H1 (cell line): ENCODE measurements around the gene SMIM13. TPM values are rescaled to one million over a fixed set of nuclear protein-coding genes. Genes with fewer than 3 reads are reported as not detected.

ENCODE experiments used
- CTCF ChIA-PET: fragments of 300-600 bp; sonication (Branson Sonifier 250); formaldehyde crosslinking; loops from one replicate; lab custom pipeline; 2021; ENCODE audit not compliant: partially characterized antibody; lab: Charles Lee
- POLR2A ChIA-PET: fragments of 300-600 bp; sonication (Branson Sonifier 250); formaldehyde crosslinking; loops from one replicate; lab custom pipeline; 2021; ENCODE audit warnings: inconsistent platforms; ENCODE audit not compliant: partially characterized antibody; lab: Charles Lee
- DNase-seq, 2 experiments: peaks; one replicate each; pipeline versions ENCODE4 v3.0.0 to v3.0.0-alpha.2; 2010 to 2022; ENCODE audit warnings: low spot score in 2 of 2, low read depth in 1 of 2, mixed read lengths in 1 of 2
- FAIRE-seq: peaks from 2 replicates; lab custom pipeline; 2011; peaks lifted over from hg19 to GRCh38; lab: Jason Lieb, UNC
- H2AFZ ChIP-seq: 2 replicates; pipeline ENCODE4 v1.8.1; 2012; ENCODE audit warnings: low read length, inconsistent platforms
- H2AK5ac ChIP-seq: 2 replicates; pipeline ENCODE4 v1.6.1; 2013; ENCODE audit warnings: low read depth, low read length
- H2BK120ac ChIP-seq: replicated peaks from 2 replicates; pipeline ENCODE3; 2013; ENCODE audit warnings: low read depth, low read length, inconsistent platforms
- H2BK12ac ChIP-seq: 2 replicates; pipeline ENCODE4 v1.6.1; 2013; ENCODE audit warnings: low read depth, low read length
- H2BK15ac ChIP-seq: 2 replicates; pipeline ENCODE4 v1.6.1; 2013; ENCODE audit warnings: low read length
- H2BK20ac ChIP-seq: 2 replicates; pipeline ENCODE4 v1.6.1; 2013; ENCODE audit warnings: low read length
- H2BK5ac ChIP-seq: 2 replicates; pipeline ENCODE4 v1.6.1; 2013; ENCODE audit warnings: low read depth, low read length
- H3K14ac ChIP-seq: 2 replicates; pipeline ENCODE4 v1.6.1; 2013; ENCODE audit warnings: inconsistent platforms; ENCODE audit not compliant: insufficient read length
- H3K18ac ChIP-seq: 2 replicates; pipeline ENCODE4 v1.6.1; 2013; ENCODE audit warnings: low read length; ENCODE audit errors: extremely low read depth
- H3K23ac ChIP-seq: 2 replicates; pipeline ENCODE4 v1.6.1; 2013; ENCODE audit warnings: inconsistent platforms; ENCODE audit not compliant: insufficient read length
- H3K23me2 ChIP-seq: 2 replicates; pipeline ENCODE4 v1.6.1; 2013; ENCODE audit warnings: low read depth, low read length
- H3K27ac ChIP-seq: 2 replicates; pipeline ENCODE4 v1.6.1; 2011; ENCODE audit warnings: low read depth, low read length, inconsistent platforms
- H3K27me3 ChIP-seq, 4 experiments: replicated peaks in 1 of 4; 1 replicate in 1 of 4; 2 replicates in 3 of 4; pipeline versions ENCODE4 v1.6.1 to v1.8.1; 2011 to 2013; ENCODE audit warnings: low read length in 3 of 4, mild to moderate bottlenecking in 3 of 4, inconsistent platforms in 2 of 4, mixed read lengths in 2 of 4, moderate library complexity in 1 of 4; ENCODE audit not compliant: control insufficient read depth in 3 of 4, insufficient read depth in 3 of 4; ENCODE audit errors: extremely low read depth in 1 of 4
- H3K36me3 ChIP-seq, 4 experiments: 2 replicates each; pipeline versions ENCODE4 v1.6.1 to v1.8.1; 2011 to 2013; ENCODE audit warnings: mild to moderate bottlenecking in 4 of 4, low read length in 3 of 4, moderate library complexity in 2 of 4, control low read depth in 1 of 4, inconsistent platforms in 1 of 4; ENCODE audit not compliant: insufficient read depth in 4 of 4, control insufficient read depth in 2 of 4
- H3K4ac ChIP-seq: replicated peaks from 2 replicates; pipeline ENCODE3; 2013; ENCODE audit warnings: low read length, low read depth, mixed read lengths, inconsistent platforms; ENCODE audit not compliant: insufficient read length
- H3K4me1 ChIP-seq, 4 experiments: replicated peaks in 1 of 4; 1 replicate in 1 of 4; 2 replicates in 3 of 4; pipeline versions ENCODE4 v1.6.1 to v1.8.1; 2011 to 2013; ENCODE audit warnings: low read length in 3 of 4, inconsistent platforms in 2 of 4, mixed read lengths in 1 of 4; ENCODE audit not compliant: insufficient read depth in 4 of 4, control insufficient read depth in 3 of 4
- H3K4me2 ChIP-seq, 2 experiments: 2 replicates each; pipeline versions ENCODE4 v1.6.1 to v1.8.1; 2011 to 2013; ENCODE audit warnings: low read depth in 2 of 2, low read length in 2 of 2, control low read depth in 1 of 2, inconsistent platforms in 1 of 2, mild to moderate bottlenecking in 1 of 2; ENCODE audit not compliant: insufficient read depth in 1 of 2
- H3K4me3 ChIP-seq, 4 experiments: fragments of 200-600, 300-600 bp in 1 of 4; sonication (generic), shearing (Covaris generic), sonication (Bioruptor Twin) in 1 of 4; 2 replicates each; pipeline versions ENCODE4 v1.5.1 to v1.8.1; 2011 to 2016; ENCODE audit warnings: low read length in 4 of 4, low read depth in 3 of 4, control low read depth in 2 of 4, inconsistent platforms in 2 of 4, mild to moderate bottlenecking in 2 of 4, mixed read lengths in 1 of 4, moderate library complexity in 1 of 4; ENCODE audit not compliant: insufficient read depth in 2 of 4; ENCODE audit errors: extremely low read depth in 1 of 4
- H3K56ac ChIP-seq: replicated peaks from 2 replicates; pipeline ENCODE3; 2013; ENCODE audit warnings: low read depth, mild to moderate bottlenecking, mixed read lengths, low read length, inconsistent platforms; ENCODE audit not compliant: insufficient read length
- H3K79me1 ChIP-seq: 2 replicates; pipeline ENCODE4 v1.6.1; 2013; ENCODE audit warnings: low read depth, low read length, control low read depth
- H3K79me2 ChIP-seq, 2 experiments: 2 replicates each; pipeline versions ENCODE4 v1.6.1 to v1.8.1; 2012 to 2013; ENCODE audit warnings: low read length in 2 of 2, mild to moderate bottlenecking in 2 of 2, inconsistent platforms in 1 of 2; ENCODE audit not compliant: insufficient read depth in 2 of 2, control insufficient read depth in 1 of 2
- H3K9ac ChIP-seq, 4 experiments: replicated peaks in 1 of 4; 1 replicate in 1 of 4; 2 replicates in 3 of 4; pipeline versions ENCODE4 v1.6.1 to v1.8.1; 2011 to 2013; ENCODE audit warnings: low read depth in 3 of 4, low read length in 3 of 4, control low read depth in 2 of 4, mild to moderate bottlenecking in 2 of 4, moderate library complexity in 2 of 4, inconsistent platforms in 1 of 4; ENCODE audit errors: extremely low read depth in 1 of 4
- H3K9me3 ChIP-seq, 2 experiments: 2 replicates each; pipeline versions ENCODE4 v1.6.1 to v1.8.1; 2012 to 2013; ENCODE audit warnings: mild to moderate bottlenecking in 2 of 2, moderate library complexity in 2 of 2, control low read depth in 1 of 2, inconsistent platforms in 1 of 2, low read depth in 1 of 2, low read length in 1 of 2, mixed read lengths in 1 of 2; ENCODE audit not compliant: insufficient read depth in 2 of 2
- H4K20me1 ChIP-seq, 2 experiments: replicated peaks in 1 of 2; 2 replicates each; pipeline versions ENCODE3 to v1.8.1; 2011 to 2013; ENCODE audit warnings: inconsistent platforms in 2 of 2, low read length in 2 of 2, mild to moderate bottlenecking in 1 of 2; ENCODE audit not compliant: insufficient read depth in 2 of 2, control insufficient read depth in 1 of 2
- H4K5ac ChIP-seq: 2 replicates; pipeline ENCODE4 v1.6.1; 2013; ENCODE audit warnings: low read length, low read depth, mixed read lengths, inconsistent platforms; ENCODE audit not compliant: insufficient read length
- H4K8ac ChIP-seq: 2 replicates; pipeline ENCODE4 v1.8.0; 2013; ENCODE audit warnings: mild to moderate bottlenecking, moderate library complexity, low read length, inconsistent platforms; ENCODE audit not compliant: insufficient read depth; ENCODE audit errors: extremely low read depth
- H4K91ac ChIP-seq: replicated peaks from 2 replicates; pipeline ENCODE3; 2013; ENCODE audit warnings: low read length, mixed read lengths, inconsistent platforms; ENCODE audit not compliant: insufficient read length
- BCL11A ChIP-seq, 2 experiments: IDR thresholded peaks; one replicate each; pipeline ENCODE4 v1.6.1; 2011; ENCODE audit warnings: low read depth in 2 of 2, low read length in 2 of 2, mild to moderate bottlenecking in 2 of 2
- EP300 ChIP-seq, 2 experiments: IDR thresholded peaks; 1 replicate in 1 of 2; 2 replicates in 1 of 2; pipeline ENCODE4 v1.6.1; 2011 to 2012; ENCODE audit warnings: low read depth in 2 of 2, low read length in 2 of 2, mild to moderate bottlenecking in 2 of 2, borderline replicate concordance in 1 of 2, inconsistent platforms in 1 of 2, moderate library complexity in 1 of 2
- GABPA ChIP-seq: IDR thresholded peaks from 2 replicates; pipeline ENCODE4 v1.6.1; 2011; ENCODE audit warnings: mild to moderate bottlenecking, low read length, moderate library complexity, borderline replicate concordance; ENCODE audit not compliant: insufficient read depth
- JUN ChIP-seq: IDR thresholded peaks from 2 replicates; pipeline ENCODE4 v1.6.1; 2011; ENCODE audit warnings: low read depth, mild to moderate bottlenecking, improper control_type of control experiment, low read length
- KDM4A ChIP-seq: IDR thresholded peaks from one replicate; pipeline ENCODE4 v1.7.1; 2012; ENCODE audit warnings: low read depth, mild to moderate bottlenecking, moderate library complexity, low read length, inconsistent platforms; ENCODE audit not compliant: severe bottlenecking
- NRF1 ChIP-seq: IDR thresholded peaks from 2 replicates; pipeline ENCODE4 v1.6.1; 2011; ENCODE audit warnings: mild to moderate bottlenecking, low read depth, low read length, improper control_type of control experiment
- TAF1 ChIP-seq: IDR thresholded peaks from 2 replicates; pipeline ENCODE4 v1.6.1; 2011; ENCODE audit warnings: mild to moderate bottlenecking, low read depth, low read length
- ZNF274 ChIP-seq: IDR thresholded peaks from 2 replicates; pipeline ENCODE4 v1.7.0; 2012; ENCODE audit warnings: low read length, borderline replicate concordance; ENCODE audit errors: extremely low read depth
- WGBS, 2 experiments: shearing (Covaris generic) in 1 of 2; methylation state at CpG; one replicate each; pipeline versions ENCODE4 v1.1.6 to v1.1.7; 2013 to 2015; ENCODE audit warnings: low lambda C conversion rate in 2 of 2, mixed read lengths in 2 of 2, inconsistent platforms in 1 of 2, low coverage in 1 of 2, missing lambda C conversion rate in 1 of 2; ENCODE audit not compliant: insufficient replicate concordance in 2 of 2, insufficient coverage in 1 of 2, insufficient read length in 1 of 2; ENCODE audit errors: extremely low coverage in 1 of 2, missing lambda C conversion rate in 1 of 2; 5-methylcytosine and 5-hydroxymethylcytosine counted together
- polyA plus RNA-seq, 7 experiments: library from polyadenylated mRNA; depleted of rRNA in 3 of 7; stranded (reverse) in 5 of 7; unstranded in 2 of 7; fragments of >200 nt in 5 of 7; fragments of 200-250 nt in 2 of 7; gene quantifications; 1 replicate in 5 of 7; 2 replicates in 1 of 7; 4 replicates in 1 of 7; pipeline versions ENCODE4 v1.2.1 to v1.2.3, GENCODE V29; 2011 to 2013; ENCODE audit warnings: missing spikeins in 2 of 7, mixed read lengths in 2 of 7
- total RNA-seq: library from RNA; stranded (reverse); fragmentation: NEBNext Ultra II Directional; extraction: Animal tissue kit (Norgen Biotek cat#: 25700); gene quantifications from 2 replicates; pipeline ENCODE4 v1.2.1, GENCODE V29; 2021

SMIM13 gene
- total and polyA plus RNA-seq, 2 of the 8 experiments (the other 6 are each of a cell fraction or from before 2014, with no cell fraction given) = 1.7 to 10.6 TPM

GRCh38 chr6:11113038-11113437 is 19.4 kb downstream of the SMIM13 start:
- peaks cover 0 to 8% (median 2%) of the 10 kb centered on the region in 4 experiments; a peak in 5 of 7 replicates for H3K4me1 ChIP-seq
- H3K9ac ChIP-seq = no peak overlapping the region
- no peaks in the 10 kb centered on the region for H3K23me2 ChIP-seq
- no peak for DNase-seq
- H2BK15ac ChIP-seq = no peak overlapping the region
- H3K4ac ChIP-seq = no peak overlapping the region
- H2AK5ac ChIP-seq = no peak overlapping the region
- no peak overlapping the region for H2BK5ac ChIP-seq
- H4K20me1 ChIP-seq = no peaks in the 10 kb centered on the region
- ChIA-PET POLR2A (no interaction called here), CTCF (interaction anchor here (1.5 to 2.3 kb wide), 4 partner anchors 16 to 383 kb away, joined by 4 to 5 read pairs (median 5); partner anchors contain the start of gene SMIM13)
- H3K9me3 ChIP-seq = no peaks in the 10 kb centered on the region
- no peak overlapping the region for H3K18ac ChIP-seq
- H4K8ac ChIP-seq = no peak overlapping the region
- H3K4me3 ChIP-seq = no peak overlapping the region
- H2AFZ ChIP-seq = no peak overlapping the region
- H4K5ac ChIP-seq = no peak overlapping the region
- no peaks in the 10 kb centered on the region for H3K27me3 ChIP-seq
- peaks cover 3% of the 10 kb centered on the region; the same call in 1 of the 2 replicates for H3K79me1 ChIP-seq
- H3K14ac ChIP-seq = no peak overlapping the region
- no peaks in the 10 kb centered on the region for H3K36me3 ChIP-seq
- H3K56ac ChIP-seq = no peak overlapping the region
- no peak overlapping the region for H3K4me2 ChIP-seq
- no peak overlapping the region for H2BK120ac ChIP-seq
- no peak for FAIRE-seq
- H3K23ac ChIP-seq = no peak overlapping the region
- WGBS, 2 experiments = 90% methylated on average over 4 of the region's 4 CpGs; no CpG with 5 or more reads in 1 of the 2 experiments
- H2BK12ac ChIP-seq = no peak overlapping the region
- H2BK20ac ChIP-seq = no peak overlapping the region
- no peak overlapping the region for H4K91ac ChIP-seq
- no peak overlapping the region for H3K27ac ChIP-seq
- peaks cover 7 to 66% of the 10 kb centered on the region in 2 experiments; a peak in 3 of 4 replicates for H3K79me2 ChIP-seq
- no peak for TF ChIP-seq GABPA
- no peak for TF ChIP-seq JUN
- no peak for TF ChIP-seq BCL11A (IDR thresholded peaks at IDR 0.05; ENCODE audit: low read depth in 2 of 2, low read length in 2 of 2)
- TF ChIP-seq KDM4A = no peak
- TF ChIP-seq NRF1 = no peak
- TF ChIP-seq EP300 (IDR thresholded peaks at IDR 0.05; ENCODE audit: borderline replicate concordance in 1 of 2, low read depth in 2 of 2, low read length in 2 of 2) = no peak
- no peak for TF ChIP-seq ZNF274
- no peak for TF ChIP-seq TAF1
